ACHN (cell line): ENCODE data around the gene SQSTM1.

Experiments
- DNase-seq: peaks from one replicate; pipeline ENCODE4 v3.0.0-alpha.2; 2015
- in situ Hi-C: cut with HindIII; loops from 2 replicates; pipeline ENCODE4 v1.10.0; 2017; ENCODE audit warnings: low sequenced_read_pairs, low pct_ligation_motif_present, low pct_unique_long_range_greater_than_20kb

SQSTM1 gene

GRCh38 chr5:179803651-179804554 lies 16.8 kb upstream of the SQSTM1 start:
- DNase-seq = no peak
- in situ Hi-C loops = no loop called here

GRCh38 chr5:179804555-179804947 lies 16.2 kb upstream of the SQSTM1 start:
- in situ Hi-C loops = no loop called here
- no peak for DNase-seq

GRCh38 chr5:179805070-179805528 lies 15.6 kb upstream of the SQSTM1 start:
- in situ Hi-C loops = no loop called here
- no peak for DNase-seq

- in situ Hi-C loops = no loop called here
- DNase-seq = no peak
Observed at GRCh38 chr5:179805529-179806249, 15.0 kb upstream of the SQSTM1 start.

GRCh38 chr5:179806250-179807048 lies 14.3 kb upstream of the SQSTM1 start, which contains the start of gene MGAT4B:
Gene MGAT4B, minus strand, starts transcription at chr5:179806866. Its CDS starts 283 bp downstream, at chr5:179806583.
- in situ Hi-C loops = no loop called here
- DNase-seq = peak; percentile 70

GRCh38 chr5:179812135-179812825 lies 8.4 kb upstream of the SQSTM1 start:
- in situ Hi-C loops = no loop called here
- no peak for DNase-seq

GRCh38 chr5:179812997-179813607 lies 7.6 kb upstream of the SQSTM1 start:
- in situ Hi-C loops = no loop called here
- DNase-seq = no peak

- in situ Hi-C loops = no loop called here
- DNase-seq = no peak
Observed at GRCh38 chr5:179814090-179814489, 6.6 kb upstream of the SQSTM1 start.

- in situ Hi-C loops = no loop called here
- no peak for DNase-seq
Observed at GRCh38 chr5:179815491-179816249, 5.0 kb upstream of the SQSTM1 start.

GRCh38 chr5:179816401-179816795 lies 4.3 kb upstream of the SQSTM1 start:
- in situ Hi-C loops = no loop called here
- DNase-seq = no peak

GRCh38 chr5:179816796-179817469 lies 3.8 kb upstream of the SQSTM1 start:
- in situ Hi-C loops = no loop called here

GRCh38 chr5:179817470-179817840 lies 3.2 kb upstream of the SQSTM1 start:
- DNase-seq = no peak
- in situ Hi-C loops = no loop called here

More at GRCh38 chr5:179816796-179817469, 3.8 kb upstream of the SQSTM1 start:
- no peak for DNase-seq

- in situ Hi-C loops = no loop called here
- DNase-seq = no peak
Observed at GRCh38 chr5:179817890-179818745, 2.6 kb upstream of the SQSTM1 start.

GRCh38 chr5:179818746-179819295 lies 1.9 kb upstream of the SQSTM1 start:
- peak; percentile 93 for DNase-seq
- in situ Hi-C loops = no loop called here

- in situ Hi-C loops = no loop called here
- DNase-seq = peak; percentile 67
Observed at GRCh38 chr5:179819296-179820126, 1.2 kb upstream of the SQSTM1 start.
